K562 (cell line): ENCODE results near the gene PI4KA. TPM values are rescaled to one million over a fixed set of nuclear protein-coding genes. Genes with fewer than 3 reads are reported as not detected.

Source experiments
- ATAC-seq: fragments of 200-7000 bp; cut with Tn5 transposase; 3 replicates; pipeline ENCODE4 v1.9.1; 2020; ENCODE audit warnings: moderate library complexity
- BruUV-seq: library from RNA; stranded (reverse); fragments of 400-500 nt; replicated peaks from 2 replicates; lab custom pipeline; 2021; lab: Mats Ljungman, UMichigan
- CTCF ChIA-PET: fragments of 300-600 bp; formaldehyde crosslinking; extraction: SDS; loops from one replicate; lab custom pipeline; 2021; ENCODE audit warnings: low intra/inter-chr PET ratio; lab: Yijun Ruan, JAX
- POLR2A ChIA-PET: fragments of 300-600, 350-650 bp; sonication (Branson Sonifier 250); formaldehyde crosslinking; extraction: SDS; loops from one replicate; lab custom pipeline; 2021; ENCODE audit warnings: antibody characterized with exemption, inconsistent platforms; lab: Yijun Ruan, JAX
- DNase-seq, 4 experiments: peaks; one replicate each; pipeline versions ENCODE4 v3.0.0 to v3.0.0-alpha.2; 2011 to 2018; ENCODE audit warnings: low spot score in 3 of 4, mixed read lengths in 3 of 4; ENCODE audit errors: extremely low read depth in 1 of 4
- FAIRE-seq: peaks from 2 replicates; lab custom pipeline; 2011; peaks lifted over from hg19 to GRCh38; lab: Jason Lieb, UNC
- H2AFZ ChIP-seq: 2 replicates; pipeline ENCODE4 v1.6.0; 2011; ENCODE audit warnings: low read depth, low read length, control low read depth, inconsistent platforms
- H3K27ac ChIP-seq: fragments of 200-600 bp; 3 replicates; pipeline ENCODE4 v1.8.0; 2011; ENCODE audit warnings: low read depth, mild to moderate bottlenecking, control low read depth, inconsistent platforms, low read length, moderate library complexity, mixed read lengths; ENCODE audit errors: extremely low read depth
- H3K27me3 ChIP-seq, 2 experiments: fragments of 300-600 bp in 1 of 2; 2 replicates in 1 of 2; 3 replicates in 1 of 2; pipeline versions ENCODE4 v1.6.0 to v1.8.0; 2011; ENCODE audit warnings: inconsistent platforms in 2 of 2, low read length in 2 of 2, mild to moderate bottlenecking in 1 of 2, mixed read lengths in 1 of 2, moderate library complexity in 1 of 2; ENCODE audit not compliant: control insufficient read depth in 2 of 2, insufficient read depth in 2 of 2
- H3K36me3 ChIP-seq: fragments of 300-600 bp; 3 replicates; pipeline ENCODE4 v1.8.0; 2011; ENCODE audit warnings: mild to moderate bottlenecking, low read length, inconsistent platforms; ENCODE audit not compliant: control insufficient read depth, insufficient read depth
- H3K4me1 ChIP-seq, 2 experiments: fragments of 200-600 bp in 1 of 2; replicated peaks in 1 of 2; 2 replicates in 1 of 2; 3 replicates in 1 of 2; pipeline versions ENCODE4 v1.5.1 to v1.8.0; 2011; ENCODE audit warnings: inconsistent platforms in 2 of 2, low read length in 2 of 2, mild to moderate bottlenecking in 1 of 2, mixed read lengths in 1 of 2, moderate library complexity in 1 of 2; ENCODE audit not compliant: control insufficient read depth in 2 of 2, insufficient read depth in 2 of 2
- H3K4me2 ChIP-seq: 2 replicates; pipeline ENCODE4 v1.6.1; 2011; ENCODE audit warnings: low read length, control low read depth, inconsistent platforms, mixed read lengths; ENCODE audit not compliant: insufficient read depth
- H3K4me3 ChIP-seq: fragments of 200-600 bp; sonication (generic), shearing (Covaris generic); 2 replicates; pipeline ENCODE4 v1.5.1; 2016; ENCODE audit warnings: control low read depth, inconsistent platforms
- H3K79me2 ChIP-seq: fragments of 200-600 bp; 3 replicates; pipeline ENCODE4 v1.8.0; 2011; ENCODE audit warnings: low read length, inconsistent platforms; ENCODE audit not compliant: control insufficient read depth, insufficient read depth
- H3K9ac ChIP-seq, 2 experiments: 2 replicates each; pipeline versions ENCODE4 v1.6.0 to v1.6.1; 2011; ENCODE audit warnings: low read depth in 2 of 2, low read length in 2 of 2, control low read depth in 1 of 2, inconsistent platforms in 1 of 2, mild to moderate bottlenecking in 1 of 2, mixed read lengths in 1 of 2; ENCODE audit not compliant: insufficient read depth in 1 of 2
- H3K9me1 ChIP-seq: one replicate; pipeline ENCODE4 v1.6.0; 2011; ENCODE audit warnings: inconsistent platforms, mild to moderate bottlenecking, low read length, moderate library complexity; ENCODE audit not compliant: control insufficient read depth, insufficient read depth
- H3K9me3 ChIP-seq: replicated peaks from 2 replicates; pipeline ENCODE4 v1.5.1; 2011; ENCODE audit warnings: low read depth, low read length, inconsistent platforms; ENCODE audit not compliant: control insufficient read depth, insufficient read depth
- H4K20me1 ChIP-seq: replicated peaks from 2 replicates; pipeline ENCODE4 v1.6.1; 2011; ENCODE audit warnings: low read length, inconsistent platforms, mixed read lengths; ENCODE audit not compliant: control insufficient read depth, insufficient read depth
- CEBPB ChIP-seq: fragments of 450-650 bp; IDR thresholded peaks from 2 replicates; pipeline ENCODE4 v1.6.1; 2016; ENCODE audit warnings: missing genetic modification characterization, missing compliant biosample characterization
- HMGXB4 ChIP-seq: sonication (generic); formaldehyde crosslinking; IDR thresholded peaks from 2 replicates; pipeline ENCODE4 v1.8.1; 2023; ENCODE audit warnings: mild to moderate bottlenecking, missing genetic modification reagents
- ID3 ChIP-seq, 2 experiments: fragments of 250-450 bp in 1 of 2; fragments of 450-650 bp in 1 of 2; sonication (Bioruptor Pico) in 1 of 2; IDR thresholded peaks; 2 replicates each; pipeline versions ENCODE4 v1.6.1 to v1.8.0; 2016 to 2021; ENCODE audit warnings: mild to moderate bottlenecking in 2 of 2, moderate library complexity in 2 of 2, missing compliant biosample characterization in 1 of 2, missing genetic modification characterization in 1 of 2
- RREB1 ChIP-seq: fragments of 250-450 bp; sonication (Bioruptor Pico); IDR thresholded peaks from 2 replicates; pipeline ENCODE4 v1.4.0; 2020
- TFAP4 ChIP-seq: sonication (generic); formaldehyde crosslinking; IDR thresholded peaks from 2 replicates; pipeline ENCODE4 v1.8.0; 2022; ENCODE audit warnings: missing genetic modification reagents, mild to moderate bottlenecking, moderate library complexity, borderline replicate concordance
- ZBTB26 ChIP-seq: fragments of 450-650 bp; formaldehyde crosslinking; IDR thresholded peaks from 2 replicates; pipeline ENCODE4 v1.4.0; 2022; ENCODE audit warnings: missing genetic modification characterization
- ZNF75A ChIP-seq: fragments of 450-650 bp; formaldehyde crosslinking; IDR thresholded peaks from 2 replicates; pipeline ENCODE4 v1.4.0; 2020; ENCODE audit warnings: mild to moderate bottlenecking
- WGBS: fragments of 100-300 bp; shearing (Covaris generic); methylation state at CpG from one replicate; pipeline ENCODE4 v1.1.6; 2016; ENCODE audit warnings: low coverage, mixed read lengths; ENCODE audit not compliant: insufficient coverage; ENCODE audit errors: missing lambda C conversion rate; 5-methylcytosine and 5-hydroxymethylcytosine counted together
- in situ Hi-C: fragments of 300-500 bp; cut with MboI; formaldehyde crosslinking; loops from 4 replicates; pipeline ENCODE4 v1.15.0; 2018; ENCODE audit warnings: inconsistent platforms, mixed read lengths
- intact Hi-C: fragments of 100-400 bp; cut with micrococcal nuclease; formaldehyde crosslinking; loops from 2 replicates; pipeline ENCODE4 v1.14.2; 2022
- polyA plus RNA-seq, 8 experiments: library from polyadenylated mRNA; depleted of rRNA in 4 of 8; stranded (reverse) in 5 of 8; unstranded in 3 of 8; fragments of >200 nt; fragmentation: Nextera tagmentation in 2 of 8; fragmentation: Illumina TruSeq in 1 of 8; extraction: Ambion mirVana in 2 of 8; extraction: Trizol in 1 of 8; gene quantifications; 2 replicates each; pipeline versions ENCODE4 v1.2.1 to v1.2.3, GENCODE V29; 2011 to 2014; ENCODE audit warnings: inconsistent platforms in 1 of 8, missing spikeins in 1 of 8
- total RNA-seq, 7 experiments: library from RNA; depleted of rRNA in 6 of 7; stranded (reverse); fragments of >200 nt in 6 of 7; fragmentation: Illumina TruSeq in 2 of 7; extraction: Trizol in 2 of 7; gene quantifications; 2 replicates each; pipeline versions ENCODE4 v1.2.1 to v1.2.3, GENCODE V29; 2011 to 2021; ENCODE audit warnings: low replicate concordance in 1 of 7

The PI4KA gene
- total and polyA plus RNA-seq, 9 of the 15 experiments (the other 6 are each of a cell fraction or from before 2014, with no cell fraction given) = 7.3 to 187 (median 84.7) TPM

GRCh38 chr22:20747223-20747622 is 111.4 kb downstream of the PI4KA start (continued):
- TF ChIP-seq ZNF75A (no peak), ZBTB26 (0 out of 2 replicates have a peak, but pooled peaks have one; percentile 47), CEBPB (tag) (no peak)

GRCh38 chr22:20746431-20747189 is 112.0 kb downstream of the PI4KA start:
- Histone ChIP-seq H3K9me3 (no peaks in the 10 kb centered on the region), H3K4me2 (no peak overlapping the region), H2AFZ (no peak overlapping the region), H3K9me1 (no peaks in the 10 kb centered on the region), H3K36me3 (peaks cover 84% of the 10 kb centered on the region; the same call in 2 of the 3 replicates), H3K4me3 (no peak overlapping the region), H3K4me1 (peaks cover 4 to 9% of the 10 kb centered on the region in 2 experiments; a peak in 3 of 5 replicates), H3K79me2 (no peaks in the 10 kb centered on the region), H4K20me1 (peaks cover 17% of the 10 kb centered on the region), H3K27me3 (no peaks in the 10 kb centered on the region), H3K9ac (peak overlapping the region in 1 of 2 experiments; percentile 58; a peak in 2 of 4 replicates), H3K27ac (no peak overlapping the region)
- DNase-seq = no peak
- ATAC-seq = no peak
- CTCF ChIA-PET = no interaction called here
- 83% methylated on average over 9 of the region's 9 CpGs for WGBS
- in situ Hi-C loops = no loop called here
- FAIRE-seq = no peak
- intact Hi-C loops = no loop called here
- POLR2A ChIA-PET = interaction anchor here (0.6 to 3.7 kb wide), 10 partner anchors 10 to 343 kb away, joined by 3 to 21 read pairs (median 4); no protein-coding TSS in a partner anchor
- no TSS peak for BruUV-seq
- TF ChIP-seq TFAP4 (CRISPR knock-in tag) (peak; percentile 19; the same call in 1 of the 2 replicates), RREB1 (CRISPR knock-in tag) (no peak), HMGXB4 (CRISPR knock-in tag) (0 out of 2 replicates have a peak, but pooled peaks have one; percentile 29), ID3 (CRISPR knock-in tag; IDR thresholded peaks at IDR 0.05) (peak; percentile 7; the same call in 1 of the 2 replicates), ID3 (tag; IDR thresholded peaks at IDR 0.05) (0 out of 2 replicates have a peak, but pooled peaks have one; percentile 22)
